Panc1 (cell line): ENCODE results near the gene RSPO3.

Source experiments
- POLR2AphosphoS5 ChIP-seq: IDR thresholded peaks from 2 replicates; pipeline ENCODE4 v1.6.1; 2012; ENCODE audit warnings: mild to moderate bottlenecking, low read depth, low read length, moderate library complexity
- TF ChIP-seq, protein P1 (sequence below): fragments of 450-650 bp; IDR thresholded peaks from 2 replicates; pipeline ENCODE4 v1.5.1; 2017; ENCODE audit warnings: mild to moderate bottlenecking

DNA sequence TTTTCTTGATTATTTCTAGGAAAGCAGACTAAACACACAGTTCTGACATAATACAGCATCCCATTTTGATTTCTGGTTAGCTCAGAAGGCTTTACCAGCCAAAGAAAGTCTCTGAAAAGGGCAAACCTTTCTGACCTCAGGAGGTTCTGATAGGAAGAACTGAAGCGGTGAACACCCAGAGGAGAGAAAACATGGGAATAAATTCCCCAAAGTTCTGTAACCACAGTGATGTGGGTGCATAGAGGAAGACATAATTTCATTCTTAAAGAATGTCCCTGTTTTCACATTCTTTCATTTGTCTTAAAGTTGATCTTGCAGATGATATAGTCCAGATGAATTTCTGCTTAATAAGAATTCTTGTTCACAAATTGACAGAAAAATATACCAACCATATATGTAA is 60.3 kb downstream of the RSPO3 start:
- TF ChIP-seq, protein P1, sequence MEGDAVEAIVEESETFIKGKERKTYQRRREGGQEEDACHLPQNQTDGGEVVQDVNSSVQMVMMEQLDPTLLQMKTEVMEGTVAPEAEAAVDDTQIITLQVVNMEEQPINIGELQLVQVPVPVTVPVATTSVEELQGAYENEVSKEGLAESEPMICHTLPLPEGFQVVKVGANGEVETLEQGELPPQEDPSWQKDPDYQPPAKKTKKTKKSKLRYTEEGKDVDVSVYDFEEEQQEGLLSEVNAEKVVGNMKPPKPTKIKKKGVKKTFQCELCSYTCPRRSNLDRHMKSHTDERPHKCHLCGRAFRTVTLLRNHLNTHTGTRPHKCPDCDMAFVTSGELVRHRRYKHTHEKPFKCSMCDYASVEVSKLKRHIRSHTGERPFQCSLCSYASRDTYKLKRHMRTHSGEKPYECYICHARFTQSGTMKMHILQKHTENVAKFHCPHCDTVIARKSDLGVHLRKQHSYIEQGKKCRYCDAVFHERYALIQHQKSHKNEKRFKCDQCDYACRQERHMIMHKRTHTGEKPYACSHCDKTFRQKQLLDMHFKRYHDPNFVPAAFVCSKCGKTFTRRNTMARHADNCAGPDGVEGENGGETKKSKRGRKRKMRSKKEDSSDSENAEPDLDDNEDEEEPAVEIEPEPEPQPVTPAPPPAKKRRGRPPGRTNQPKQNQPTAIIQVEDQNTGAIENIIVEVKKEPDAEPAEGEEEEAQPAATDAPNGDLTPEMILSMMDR: no peak
- TF ChIP-seq POLR2AphosphoS5: no peak
